BJ (cell line): ENCODE measurements around the gene CRTC3. TPM values are rescaled to one million over a fixed set of nuclear protein-coding genes. Genes with fewer than 3 reads are reported as not detected.
"Not testable (repeated sequence)": the region's sequence is repeated elsewhere in the genome, so short reads cannot be mapped to it uniquely, and the experiment has no call there.

Source experiments
- CTCF ChIA-PET: fragments of 350-600 bp; formaldehyde crosslinking; extraction: SDS; loops from one replicate; lab custom pipeline; 2021; ENCODE audit warnings: antibody characterized with exemption, inconsistent platforms; lab: Yijun Ruan, JAX
- POLR2A ChIA-PET: fragments of 300-600 bp; sonication (Branson Sonifier 250); formaldehyde crosslinking; extraction: SDS; loops from one replicate; lab custom pipeline; 2021; ENCODE audit warnings: antibody characterized with exemption; lab: Charles Lee
- DNase-seq: peaks from one replicate; pipeline ENCODE4 v3.0.0-alpha.2; 2011; ENCODE audit warnings: low read depth
- H3K27me3 ChIP-seq: 2 replicates; pipeline ENCODE4 v1.6.0; 2011; ENCODE audit warnings: low read length; ENCODE audit not compliant: control insufficient read depth, insufficient read depth
- H3K36me3 ChIP-seq: 2 replicates; pipeline ENCODE4 v1.5.1; 2011; ENCODE audit warnings: low read length; ENCODE audit not compliant: control insufficient read depth, insufficient read depth
- H3K4me3 ChIP-seq: 2 replicates; pipeline ENCODE4 v1.5.1; 2011; ENCODE audit warnings: low read depth, mild to moderate bottlenecking, control low read depth, low read length
- CTCF ChIP-seq: IDR thresholded peaks from 2 replicates; pipeline ENCODE4 v1.5.1; 2011; ENCODE audit warnings: low read depth, mild to moderate bottlenecking, control low read depth, inconsistent platforms, low read length, moderate library complexity; ENCODE audit not compliant: insufficient read depth
- polyA plus RNA-seq: library from polyadenylated mRNA; depleted of rRNA; stranded (reverse); fragments of >200 nt; gene quantifications from 2 replicates; pipeline ENCODE4 v1.2.3, GENCODE V29; 2011

The CRTC3 gene
- polyA plus RNA-seq, 1 experiment = 28.5 TPM

GRCh38 chr15:90650117-90650955 is 120.6 kb downstream of the CRTC3 start:
- POLR2A ChIA-PET = no interaction called here
- DNase-seq = no peak
- CTCF ChIA-PET = interaction anchor here (0.6 to 3.4 kb wide), 9 partner anchors 15 to 282 kb away, joined by 3 to 64 read pairs (median 3); partner anchors contain the start of genes FES and HDDC3

GRCh38 chr15:90650956-90651689 is 121.4 kb downstream of the CRTC3 start:
- Histone ChIP-seq H3K27me3 (no peaks in the 10 kb centered on the region), H3K36me3 (no peaks in the 10 kb centered on the region; the same call in 1 of the 2 replicates), H3K4me3 (no peak overlapping the region)
- CTCF ChIA-PET = interaction anchor here (1.2 to 1.4 kb wide), 3 partner anchors 14 to 235 kb away, joined by 3 to 4 read pairs (median 3); no protein-coding TSS in a partner anchor
- POLR2A ChIA-PET = no interaction called here
- no peak for TF ChIP-seq CTCF
- no peak for DNase-seq

More at GRCh38 chr15:90650117-90650955, 120.6 kb downstream of the CRTC3 start:
- no peak overlapping the region for H3K4me3 ChIP-seq
- no peaks in the 10 kb centered on the region; the same call in 1 of the 2 replicates for H3K36me3 ChIP-seq
- no peaks in the 10 kb centered on the region for H3K27me3 ChIP-seq
- no peak for TF ChIP-seq CTCF

GRCh38 chr15:90654233-90655136 is 124.8 kb downstream of the CRTC3 start:
- DNase-seq = no peak
- no peaks in the 10 kb centered on the region for H3K36me3 ChIP-seq
- no peak overlapping the region for H3K4me3 ChIP-seq
- no peaks in the 10 kb centered on the region for H3K27me3 ChIP-seq
- no peak for TF ChIP-seq CTCF
- ChIA-PET POLR2A (interaction anchor here (0.6 to 0.7 kb wide), 2 partner anchors 476 to 548 kb away, joined by 4 to 5 read pairs; no protein-coding TSS in a partner anchor), CTCF (interaction anchor here (0.6 to 2.4 kb wide), 5 partner anchors 231 to 1641 kb away, joined by 3 to 7 read pairs (median 4); no protein-coding TSS in a partner anchor)

GRCh38 chr15:90657520-90658172 is 127.9 kb downstream of the CRTC3 start:
- POLR2A ChIA-PET, DNase-seq, H3K27me3 ChIP-seq, H3K36me3 ChIP-seq, H3K4me3 ChIP-seq: not testable (repeated sequence)
- CTCF ChIA-PET = interaction anchor here (1.0 to 2.4 kb wide), 2 partner anchors 10 to 12 kb away, joined by 3 to 6 read pairs; no protein-coding TSS in a partner anchor

- Histone ChIP-seq H3K36me3 (no peaks in the 10 kb centered on the region), H3K4me3 (no peak overlapping the region), H3K27me3 (no peaks in the 10 kb centered on the region)
- no peak for TF ChIP-seq CTCF
- ChIA-PET CTCF (interaction anchor here (2.2 kb wide), 1 partner anchor 11 kb away, joined by 7 read pairs; no protein-coding TSS in a partner anchor), POLR2A (no interaction called here)
- no peak for DNase-seq
These were observed 129.8 kb downstream of the CRTC3 start for GRCh38 chr15:90659481-90659880.
